ENCODE measurements around the gene TMEM179.

GRCh38 chr14:104582662-104583061 is 21.9 kb downstream of the TMEM179 start:
- no peak for TF ChIP-seq CTCF (IDR thresholded peaks at IDR 0.05; ENCODE audit: low read depth, low read length)
- TF ChIP-seq EZH2phosphoT487 (IDR thresholded peaks at IDR 0.05; ENCODE audit: low read depth), result no peak
